SK-N-SH (cell line): ENCODE data around the gene CERS6. TPM values are rescaled to one million over a fixed set of nuclear protein-coding genes. Genes with fewer than 3 reads are reported as not detected.

Source experiments
- CTCF ChIA-PET: fragments of 300-600, 350-600 bp; formaldehyde crosslinking; extraction: SDS; loops from one replicate; lab custom pipeline; 2021; lab: Yijun Ruan, JAX
- POLR2A ChIA-PET: fragments of 350-600 bp; sonication (Branson Sonifier 250); formaldehyde crosslinking; extraction: SDS; loops from one replicate; lab custom pipeline; 2020; ENCODE audit warnings: antibody characterized with exemption, inconsistent platforms; lab: Yijun Ruan, JAX
- DNase-seq: peaks from one replicate; pipeline ENCODE4 v3.0.0; 2012
- H2AFZ ChIP-seq: fragments of 200-600 bp; sonication (generic); 2 replicates; pipeline ENCODE4 v1.8.1; 2016; ENCODE audit warnings: antibody characterized with exemption, mild to moderate bottlenecking, low read depth
- H3F3A ChIP-seq: fragments of 200-600 bp; sonication (generic); replicated peaks from 2 replicates; pipeline ENCODE3; 2016; ENCODE audit warnings: antibody characterized with exemption, mild to moderate bottlenecking; ENCODE audit not compliant: insufficient read depth
- H3K27ac ChIP-seq, 2 experiments: fragments of 200-500 bp in 1 of 2; fragments of 200-600 bp in 1 of 2; sonication (Bioruptor generic) in 1 of 2; sonication (generic), shearing (Covaris generic) in 1 of 2; 2 replicates each; pipeline versions ENCODE4 v1.5.1 to v1.6.1; 2014 to 2016; ENCODE audit warnings: low read depth in 2 of 2, inconsistent platforms in 1 of 2, low read length in 1 of 2, mild to moderate bottlenecking in 1 of 2, mixed read lengths in 1 of 2
- H3K27me3 ChIP-seq: fragments of 200-600 bp; sonication (generic), shearing (Covaris generic); 2 replicates; pipeline ENCODE4 v1.6.1; 2016; ENCODE audit warnings: mixed run types; ENCODE audit not compliant: insufficient read depth
- H3K36me3 ChIP-seq, 2 experiments: fragments of 200-500 bp in 1 of 2; fragments of 200-600 bp in 1 of 2; sonication (Bioruptor generic) in 1 of 2; sonication (generic) in 1 of 2; replicated peaks in 1 of 2; 2 replicates each; pipeline versions ENCODE3 to v1.5.1; 2014 to 2016; ENCODE audit warnings: low read length in 1 of 2, mild to moderate bottlenecking in 1 of 2; ENCODE audit not compliant: insufficient read depth in 2 of 2, control insufficient read depth in 1 of 2
- H3K4me1 ChIP-seq, 2 experiments: fragments of 200-500 bp in 1 of 2; fragments of 200-600 bp in 1 of 2; sonication (Bioruptor generic) in 1 of 2; sonication (generic), shearing (Covaris generic) in 1 of 2; 2 replicates each; pipeline versions ENCODE4 v1.5.1 to v1.6.1; 2014 to 2016; ENCODE audit warnings: low read depth in 1 of 2, low read length in 1 of 2, mixed run types in 1 of 2; ENCODE audit not compliant: insufficient read depth in 2 of 2, control insufficient read depth in 1 of 2
- H3K4me2 ChIP-seq: fragments of 200-600 bp; sonication (generic), shearing (Covaris generic); 2 replicates; pipeline ENCODE4 v1.6.1; 2017; ENCODE audit warnings: mixed run types
- H3K4me3 ChIP-seq, 2 experiments: fragments of 200-500 bp in 1 of 2; fragments of 200-600 bp in 1 of 2; sonication (Bioruptor generic) in 1 of 2; sonication (generic), shearing (Covaris generic) in 1 of 2; 2 replicates each; pipeline versions ENCODE4 v1.5.1 to v1.8.1; 2014 to 2016; ENCODE audit warnings: low read depth in 2 of 2, inconsistent platforms in 1 of 2, low read length in 1 of 2, mild to moderate bottlenecking in 1 of 2, mixed read lengths in 1 of 2, moderate library complexity in 1 of 2
- H3K79me2 ChIP-seq: fragments of 200-600 bp; sonication (generic); 2 replicates; pipeline ENCODE4 v1.8.1; 2017; ENCODE audit warnings: mild to moderate bottlenecking; ENCODE audit not compliant: insufficient read depth
- H3K9ac ChIP-seq: fragments of 200-600 bp; sonication (generic); 2 replicates; pipeline ENCODE4 v1.6.1; 2017; ENCODE audit warnings: mixed run types
- H3K9me2 ChIP-seq: fragments of 200-600 bp; sonication (generic); 2 replicates; pipeline ENCODE4 v1.6.1; 2017; ENCODE audit warnings: mixed run types
- H3K9me3 ChIP-seq: fragments of 200-600 bp; sonication (generic); 2 replicates; pipeline ENCODE4 v1.6.1; 2017; ENCODE audit warnings: mixed run types, mild to moderate bottlenecking, moderate library complexity
- H4K20me1 ChIP-seq: fragments of 200-600 bp; sonication (generic); 2 replicates; pipeline ENCODE4 v1.6.1; 2017; ENCODE audit warnings: mild to moderate bottlenecking, mixed run types; ENCODE audit not compliant: insufficient read depth
- CTCF ChIP-seq: fragments of 200-600 bp; sonication (generic); IDR thresholded peaks from 2 replicates; pipeline ENCODE4 v1.6.1; 2017; ENCODE audit warnings: antibody characterized with exemption, mild to moderate bottlenecking, moderate library complexity
- EP300 ChIP-seq, 2 experiments: IDR thresholded peaks; 2 replicates each; pipeline versions ENCODE4 v1.4.0 to v1.6.1; 2012; ENCODE audit warnings: borderline replicate concordance in 1 of 2, low read depth in 1 of 2, low read length in 1 of 2
- FOSL2 ChIP-seq: IDR thresholded peaks from 2 replicates; pipeline ENCODE4 v1.4.0; 2012; ENCODE audit warnings: low read depth, mild to moderate bottlenecking, moderate library complexity, borderline replicate concordance
- FOXJ3 ChIP-seq: sonication (generic); formaldehyde crosslinking; IDR thresholded peaks from 2 replicates; pipeline ENCODE4 v1.5.1; 2020; ENCODE audit warnings: mild to moderate bottlenecking, missing genetic modification reagents
- GABPA ChIP-seq: IDR thresholded peaks from 2 replicates; pipeline ENCODE4 v1.4.0; 2012; ENCODE audit warnings: low read depth, mild to moderate bottlenecking
- MAX ChIP-seq: IDR thresholded peaks from 2 replicates; pipeline ENCODE4 v1.4.0; 2012; ENCODE audit warnings: low read depth
- POLR2AphosphoS5 ChIP-seq: IDR thresholded peaks from 2 replicates; pipeline ENCODE4 v1.6.1; 2012; ENCODE audit warnings: low read depth, low read length
- RCOR1 ChIP-seq: fragments of 150-350 bp; IDR thresholded peaks from 2 replicates; pipeline ENCODE4 v1.6.1; 2017; ENCODE audit warnings: antibody characterized with exemption, low read length
- REST ChIP-seq: IDR thresholded peaks from 2 replicates; pipeline ENCODE4 v1.6.1; 2012; ENCODE audit warnings: mild to moderate bottlenecking, low read depth, low read length, moderate library complexity
- SIN3A ChIP-seq: IDR thresholded peaks from 2 replicates; pipeline ENCODE4 v1.6.1; 2012; ENCODE audit warnings: low read depth, mild to moderate bottlenecking, low read length, moderate library complexity, borderline replicate concordance
- TAF1 ChIP-seq: IDR thresholded peaks from 2 replicates; pipeline ENCODE4 v1.6.1; 2012; ENCODE audit warnings: low read depth, mild to moderate bottlenecking, low read length, moderate library complexity, borderline replicate concordance
- TCF12 ChIP-seq: IDR thresholded peaks from 2 replicates; pipeline ENCODE4 v1.4.0; 2012
- ZBTB33 ChIP-seq: IDR thresholded peaks from 2 replicates; pipeline ENCODE4 v1.4.0; 2012; ENCODE audit warnings: low read depth, borderline replicate concordance
- WGBS: methylation state at CpG from one replicate; pipeline ENCODE4 v1.1.6; 2017; ENCODE audit warnings: low lambda C conversion rate; 5-methylcytosine and 5-hydroxymethylcytosine counted together
- polyA plus RNA-seq, 3 experiments: library from polyadenylated mRNA; depleted of rRNA; stranded (reverse); fragments of >200 nt; gene quantifications; 2 replicates each; pipeline ENCODE4 v1.2.3, GENCODE V29; 2012

CERS6 gene
- polyA plus RNA-seq, 1 of the 3 experiments (the other 2 are of a cell fraction), result 1.8 TPM

GRCh38 chr2:168452781-168453180, 3.3 kb upstream of the CERS6 start:
- TF ChIP-seq ZBTB33 (no peak), CTCF (no peak), GABPA (no peak), POLR2AphosphoS5 (no peak), EP300 (IDR thresholded peaks at IDR 0.05; ENCODE audit: borderline replicate concordance in 1 of 2, low read depth in 1 of 2, low read length in 1 of 2) (no peak), FOXJ3 (no peak)
- no peak overlapping the region for H3K9ac ChIP-seq
- H4K20me1 ChIP-seq, result no peaks in the 10 kb centered on the region
- H3K4me2 ChIP-seq, result no peak overlapping the region
- no peaks in the 10 kb centered on the region for H3K9me3 ChIP-seq
- H3K79me2 ChIP-seq, result no peaks in the 10 kb centered on the region
- WGBS, result 68% methylated on average over 2 of the region's 3 CpGs
- no peaks in the 10 kb centered on the region for H3K27me3 ChIP-seq
- H3K4me1 ChIP-seq, result peaks cover 0 to 5% of the 10 kb centered on the region in 2 experiments; a peak in 2 of 4 replicates
- ChIA-PET CTCF (interaction anchor here (0.6 kb wide), 2 partner anchors 103 to 522 kb away, joined by 3 read pairs; no protein-coding TSS in a partner anchor), POLR2A (no interaction called here)
- no peaks in the 10 kb centered on the region for H3K36me3 ChIP-seq
- H2AFZ ChIP-seq, result no peak overlapping the region
- no peak overlapping the region for H3K4me3 ChIP-seq
- no peak for DNase-seq
- no peak overlapping the region for H3K27ac ChIP-seq
- H3F3A ChIP-seq, result no peaks in the 10 kb centered on the region
- H3K9me2 ChIP-seq, result no peaks in the 10 kb centered on the region

GRCh38 chr2:168453404-168453803, 2.7 kb upstream of the CERS6 start:
- Histone ChIP-seq H3K36me3 (no peaks in the 10 kb centered on the region), H3K9me3 (no peaks in the 10 kb centered on the region), H2AFZ (no peak overlapping the region), H3K79me2 (0 out of 2 replicates have a peak, but pooled peaks cover under 1% of the 10 kb centered on the region), H3K4me1 (peaks cover 0 to 5% of the 10 kb centered on the region in 2 experiments; a peak in 2 of 4 replicates), H3K27ac (no peak overlapping the region), H4K20me1 (no peaks in the 10 kb centered on the region), H3K4me2 (no peak overlapping the region), H3K9ac (no peak overlapping the region), H3K27me3 (no peaks in the 10 kb centered on the region), H3K9me2 (no peaks in the 10 kb centered on the region), H3F3A (no peaks in the 10 kb centered on the region), H3K4me3 (no peak overlapping the region)
- DNase-seq, result no peak
- 83% methylated on average over 3 of the region's 3 CpGs for WGBS
- POLR2A ChIA-PET, result no interaction called here
- CTCF ChIA-PET, result interaction anchor here (0.6 kb wide), 1 partner anchor 521 kb away, joined by 3 read pairs; no protein-coding TSS in a partner anchor
- TF ChIP-seq TCF12 (no peak), TAF1 (no peak), REST (no peak), SIN3A (no peak), RCOR1 (no peak), MAX (no peak), FOSL2 (no peak)
